ENCODE measurements around the gene DONSON. TPM values are rescaled to one million over a fixed set of nuclear protein-coding genes. Genes with fewer than 3 reads are reported as not detected.

The DONSON gene
- polyA plus RNA-seq, 1 donor = 51.4 TPM

- DNase-seq = no peak
Measured at GRCh38 chr21:33566514-33566913, 22.0 kb downstream of the DONSON start.

DNA sequence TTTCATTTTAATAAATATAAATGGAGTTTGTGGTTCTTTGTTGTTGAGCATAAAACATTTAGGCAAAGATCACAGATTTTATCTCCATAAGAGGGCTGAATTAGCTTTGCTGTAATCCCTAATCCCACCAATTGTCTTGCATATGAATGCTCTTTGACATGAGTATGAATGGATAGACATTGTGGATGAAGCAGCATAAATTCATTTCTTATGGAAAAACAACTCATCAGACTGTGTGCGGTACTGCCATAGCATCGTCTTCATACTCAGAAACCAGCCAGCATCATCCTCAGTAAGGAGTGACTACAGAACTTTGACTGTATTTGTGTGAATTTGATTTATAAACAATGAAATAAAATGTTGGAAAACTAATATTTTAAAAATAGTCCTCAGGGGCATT is 26.1 kb downstream of the DONSON start:
- no peak for DNase-seq

DNA sequence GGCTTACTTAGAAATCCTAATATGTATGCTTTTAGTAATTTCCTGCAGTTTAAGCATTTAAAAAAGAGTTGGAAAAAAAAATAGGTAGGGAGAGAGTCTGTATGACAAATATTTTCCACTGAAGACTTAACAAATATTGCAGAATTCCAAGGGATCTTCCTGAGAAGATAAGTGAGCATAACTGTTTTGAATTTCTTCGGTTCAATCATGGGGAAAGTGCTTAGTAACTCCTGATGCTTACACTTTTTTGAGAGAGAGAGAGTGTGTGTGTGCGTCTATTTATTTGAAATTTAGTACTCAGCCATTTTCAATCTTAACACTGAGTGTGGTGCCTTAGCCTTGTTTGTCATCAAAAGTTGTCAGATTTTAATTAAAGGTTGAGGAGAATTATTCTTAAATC is 27.1 kb downstream of the DONSON start:
- DNase-seq = no peak

- no peak for DNase-seq
Measured at GRCh38 chr21:33560965-33561364, 27.5 kb downstream of the DONSON start.

DNA sequence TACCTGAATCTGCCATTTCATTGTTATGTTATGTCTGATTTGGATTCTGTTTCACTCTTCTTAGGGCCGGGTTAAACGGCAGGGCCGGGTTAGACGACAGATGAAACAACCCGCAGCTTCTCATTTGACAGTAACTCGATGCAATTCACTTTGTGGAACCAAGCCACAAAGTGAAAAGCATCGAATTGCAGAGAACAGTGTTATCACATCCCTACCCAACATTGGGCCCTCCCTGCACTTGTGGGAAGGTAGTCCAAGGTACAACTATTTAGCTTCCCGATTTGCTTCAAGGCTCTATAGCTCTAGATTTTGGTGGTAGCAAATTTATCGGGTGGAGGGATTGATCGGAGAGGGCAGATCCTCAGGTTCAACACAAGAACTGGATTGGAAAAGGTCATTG is 28.7 kb downstream of the DONSON start:
- DNase-seq = no peak

- no peak for DNase-seq
Measured at GRCh38 chr21:33558777-33559421, 29.6 kb downstream of the DONSON start.

DNA sequence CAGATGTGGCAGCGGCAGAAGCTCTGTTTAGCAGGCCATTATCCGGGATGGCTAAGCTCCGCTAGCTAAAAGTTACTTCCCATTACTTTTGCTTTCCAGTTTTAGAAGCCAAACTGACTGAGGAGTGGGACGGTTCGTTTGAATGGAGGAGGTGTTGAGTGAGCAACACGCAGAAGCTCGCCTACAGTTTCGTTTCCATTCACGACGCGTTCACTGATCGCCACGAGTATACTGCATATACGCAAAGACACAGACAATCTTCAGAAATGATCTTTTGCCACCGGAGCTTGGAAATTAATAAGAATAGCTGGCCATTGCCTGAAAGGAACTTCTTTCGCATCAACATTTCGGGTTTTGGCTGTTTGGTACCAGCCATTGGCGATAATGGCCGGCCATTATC is 31.0 kb downstream of the DONSON start:
- DNase-seq = no peak

GRCh38 chr21:33554982-33555344 is 33.5 kb downstream of the DONSON start:
- DNase-seq = no peak

DNA sequence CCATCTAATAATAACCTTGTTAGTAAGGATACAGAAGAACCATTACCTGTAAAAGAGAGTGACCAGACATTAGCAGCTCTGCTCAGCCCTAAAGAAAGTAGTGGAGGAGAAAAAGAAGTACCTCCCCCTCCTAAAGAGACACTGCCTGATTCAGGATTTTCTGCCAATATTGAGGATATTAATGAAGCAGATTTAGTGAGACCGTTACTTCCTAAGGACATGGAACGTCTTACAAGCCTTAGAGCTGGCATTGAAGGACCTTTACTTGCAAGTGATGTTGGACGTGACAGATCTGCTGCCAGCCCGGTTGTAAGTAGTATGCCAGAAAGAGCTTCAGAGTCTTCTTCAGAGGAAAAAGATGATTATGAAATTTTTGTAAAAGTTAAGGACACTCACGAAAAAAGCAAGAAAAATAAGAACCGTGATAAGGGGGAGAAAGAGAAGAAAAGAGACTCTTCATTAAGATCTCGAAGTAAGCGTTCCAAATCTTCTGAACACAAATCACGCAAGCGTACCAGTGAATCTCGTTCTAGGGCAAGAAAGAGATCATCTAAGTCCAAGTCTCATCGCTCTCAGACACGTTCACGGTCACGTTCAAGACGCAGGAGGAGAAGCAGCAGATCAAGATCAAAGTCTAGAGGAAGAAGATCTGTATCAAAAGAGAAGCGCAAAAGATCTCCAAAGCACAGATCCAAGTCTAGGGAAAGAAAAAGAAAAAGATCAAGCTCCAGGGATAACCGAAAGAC is 34.1 kb downstream of the DONSON start:
- no peak for DNase-seq

DNA sequence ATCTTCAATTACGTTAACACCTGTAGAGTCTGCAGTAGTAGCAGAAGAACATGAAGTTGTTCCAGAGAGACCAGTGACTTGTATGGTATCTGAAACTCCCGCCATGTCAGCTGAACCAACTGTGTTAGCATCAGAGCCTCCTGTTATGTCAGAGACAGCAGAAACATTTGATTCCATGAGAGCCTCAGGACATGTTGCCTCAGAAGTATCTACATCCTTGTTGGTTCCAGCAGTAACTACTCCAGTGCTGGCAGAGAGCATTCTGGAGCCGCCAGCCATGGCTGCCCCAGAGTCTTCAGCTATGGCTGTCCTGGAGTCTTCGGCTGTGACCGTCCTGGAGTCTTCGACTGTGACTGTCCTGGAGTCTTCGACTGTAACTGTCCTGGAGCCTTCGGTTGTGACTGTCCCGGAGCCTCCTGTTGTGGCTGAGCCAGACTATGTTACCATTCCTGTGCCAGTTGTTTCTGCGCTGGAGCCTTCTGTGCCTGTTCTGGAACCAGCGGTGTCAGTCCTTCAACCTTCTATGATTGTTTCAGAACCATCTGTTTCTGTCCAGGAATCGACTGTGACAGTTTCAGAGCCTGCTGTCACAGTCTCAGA is 35.4 kb downstream of the DONSON start:
- no peak for DNase-seq

- no peak for DNase-seq
Measured at GRCh38 chr21:33552093-33552998, 36.1 kb downstream of the DONSON start.

DNA sequence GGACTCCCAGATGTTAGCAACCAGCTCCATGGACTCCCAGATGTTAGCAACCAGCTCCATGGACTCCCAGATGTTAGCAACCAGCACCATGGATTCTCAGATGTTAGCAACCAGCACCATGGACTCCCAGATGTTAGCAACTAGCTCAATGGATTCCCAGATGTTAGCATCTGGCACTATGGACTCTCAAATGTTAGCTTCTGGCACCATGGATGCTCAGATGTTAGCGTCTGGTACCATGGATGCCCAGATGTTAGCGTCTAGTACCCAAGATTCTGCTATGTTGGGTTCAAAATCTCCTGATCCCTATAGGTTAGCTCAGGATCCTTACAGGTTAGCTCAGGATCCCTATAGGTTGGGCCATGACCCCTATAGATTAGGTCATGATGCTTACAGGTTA is 36.8 kb downstream of the DONSON start:
- DNase-seq = no peak

DNA sequence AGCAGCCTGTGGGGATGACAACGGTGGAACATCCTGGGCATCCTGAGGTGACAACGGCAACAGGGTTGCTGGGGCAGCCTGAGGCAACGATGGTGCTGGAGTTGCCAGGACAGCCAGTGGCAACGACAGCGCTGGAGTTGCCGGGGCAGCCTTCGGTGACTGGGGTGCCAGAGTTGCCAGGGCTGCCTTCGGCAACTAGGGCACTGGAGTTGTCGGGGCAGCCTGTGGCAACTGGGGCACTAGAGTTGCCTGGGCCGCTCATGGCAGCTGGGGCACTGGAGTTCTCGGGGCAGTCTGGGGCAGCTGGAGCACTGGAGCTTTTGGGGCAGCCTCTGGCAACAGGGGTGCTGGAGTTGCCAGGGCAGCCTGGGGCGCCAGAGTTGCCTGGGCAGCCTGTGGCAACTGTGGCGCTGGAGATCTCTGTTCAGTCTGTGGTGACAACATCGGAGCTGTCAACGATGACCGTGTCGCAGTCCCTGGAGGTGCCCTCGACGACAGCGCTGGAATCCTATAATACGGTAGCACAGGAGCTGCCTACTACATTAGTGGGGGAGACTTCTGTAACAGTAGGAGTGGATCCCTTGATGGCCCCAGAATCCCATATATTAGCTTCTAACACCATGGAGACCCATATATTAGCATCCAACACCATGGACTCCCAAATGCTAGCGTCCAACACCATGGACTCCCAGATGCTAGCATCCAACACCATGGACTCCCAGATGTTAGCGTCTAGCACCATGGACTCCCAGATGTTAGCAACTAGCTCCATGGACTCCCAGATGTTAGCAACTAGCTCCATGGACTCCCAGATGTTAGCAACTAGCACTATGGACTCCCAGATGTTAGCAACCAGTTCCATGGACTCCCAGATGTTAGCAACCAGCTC is 37.5 kb downstream of the DONSON start:
- DNase-seq = no peak

- no peak for DNase-seq
Measured at GRCh38 chr21:33549848-33550771, 38.4 kb downstream of the DONSON start.

- DNase-seq = no peak
Measured at GRCh38 chr21:33546086-33546485, 42.4 kb downstream of the DONSON start.

DNA sequence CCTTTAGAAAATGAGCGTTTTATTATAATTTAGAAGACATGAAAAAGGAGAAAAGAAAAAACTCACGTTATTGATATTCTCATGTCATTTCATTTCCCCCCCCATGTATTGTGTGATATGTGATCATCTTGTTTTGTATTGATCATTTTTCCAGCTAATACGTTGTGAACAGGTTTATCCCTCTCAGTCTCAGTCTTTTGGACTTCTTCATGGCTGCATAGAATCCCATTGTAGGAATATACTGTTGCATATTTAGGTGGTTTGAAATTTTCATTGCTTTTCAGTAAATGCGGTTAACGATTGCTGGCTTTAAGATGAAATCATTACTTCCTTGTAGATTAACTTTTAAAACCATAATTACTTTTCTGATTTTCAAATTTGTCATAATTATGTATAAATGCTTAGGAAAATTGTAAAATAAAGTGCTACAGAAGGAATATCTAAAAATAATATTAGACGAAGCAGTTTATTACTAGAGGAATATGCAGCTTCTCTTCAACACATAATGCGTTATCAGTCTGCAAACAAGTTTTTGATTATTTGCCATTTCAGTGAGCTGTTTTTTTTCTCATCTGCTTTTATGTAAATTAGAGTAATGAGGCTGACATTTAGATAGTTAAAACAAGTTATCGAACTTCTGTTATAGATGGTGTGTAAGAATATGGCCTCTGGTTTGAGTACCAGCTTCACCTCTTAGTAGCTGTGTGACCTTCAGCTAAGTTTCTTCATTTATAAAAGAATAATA is 43.9 kb downstream of the DONSON start:
- no peak for DNase-seq

GRCh38 chr21:33543505-33544129 is 44.9 kb downstream of the DONSON start:
- DNase-seq = no peak

GRCh38 chr21:33542640-33543504 is 45.6 kb downstream of the DONSON start, which contains the start of gene SON:
Gene SON, plus strand, starts transcription at chr21:33543038. Its CDS starts 55 bp downstream, at chr21:33543093.
- peak; percentile 98 for DNase-seq

All from left kidney (tissue), 2 donors.